ENCODE measurements around the gene SEMA3G. TPM values are rescaled to one million over a fixed set of nuclear protein-coding genes. Genes with fewer than 3 reads are reported as not detected.

SEMA3G gene
- total and polyA plus RNA-seq, 2 experiments from 2014 or later, result 0.47 to 2.5 TPM

- TF ChIP-seq ZNF462 (CRISPR knock-in tag; IDR thresholded peaks at IDR 0.05) (no peak), STAT1 (IDR thresholded peaks at IDR 0.05; ENCODE audit: unreplicated experiment) (no peak), NANOG (IDR thresholded peaks at IDR 0.05; ENCODE audit: borderline replicate concordance) (no peak), POLR2AphosphoS5 (IDR thresholded peaks at IDR 0.05; ENCODE audit: low read depth) (no peak)
Observed at GRCh38 chr3:52490035-52490938, 45.4 kb upstream of the SEMA3G start (continued).

GRCh38 chr3:52489453-52489852 lies 44.5 kb upstream of the SEMA3G start:
- Histone ChIP-seq H4K20me1 (replicated peaks; ENCODE audit: insufficient read depth) (no peaks in the 10 kb centered on the region), H3F3A (replicated peaks; ENCODE audit: low read depth) (no peaks in the 10 kb centered on the region), H3K27ac (ENCODE audit: low read depth) (no peak overlapping the region), H3K27me3 (ENCODE audit: insufficient read depth) (no peaks in the 10 kb centered on the region), H3K79me2 (replicated peaks; ENCODE audit: insufficient read depth) (no peaks in the 10 kb centered on the region), H3K9me2 (ENCODE audit: insufficient read depth) (no peaks in the 10 kb centered on the region), H3K4me2 (no peak overlapping the region), H3K36me3 (ENCODE audit: insufficient read depth) (0 out of 2 replicates have a peak, but pooled peaks cover 4% of the 10 kb centered on the region), H3K4me1 (ENCODE audit: insufficient read depth) (no peaks in the 10 kb centered on the region), H3K4me3 (no peak overlapping the region), H2AFZ (no peak overlapping the region)
- Mint-ChIP-seq H3K27me3 (ENCODE audit: insufficient read depth, low read depth, poor library complexity) (peaks cover 16% of the 10 kb centered on the region), H3K4me3 (no peak overlapping the region), H3K4me1 (peaks cover 6% of the 10 kb centered on the region; the same call in 2 of the 3 replicates), H3K27ac (no peak overlapping the region), H3K36me3 (ENCODE audit: low read depth) (peaks cover 48% of the 10 kb centered on the region), H3K9me3 (no peaks in the 10 kb centered on the region)
- TF ChIP-seq CTCF (conservative IDR thresholded peaks at IDR 0.05; ENCODE audit: low read depth in 2 of 2) (no peak), POLR2AphosphoS5 (IDR thresholded peaks at IDR 0.05; ENCODE audit: low read depth) (no peak), STAT1 (IDR thresholded peaks at IDR 0.05; ENCODE audit: unreplicated experiment) (no peak), ZNF114 (CRISPR knock-in tag; IDR thresholded peaks at IDR 0.05) (no peak), ZNF462 (CRISPR knock-in tag; IDR thresholded peaks at IDR 0.05) (no peak)
- DNase-seq (ENCODE audit: low spot score) (no peak), ATAC-seq (no peak)

Data from GM23338 (cell line).